Erythroblast (primary cell): ENCODE measurements around the gene HTR6.

Experiments used
- GATA1 ChIP-seq: IDR thresholded peaks from 2 replicates; pipeline ENCODE4 v1.6.1; 2011; ENCODE audit warnings: low read depth, mild to moderate bottlenecking, control low read depth, low read length, moderate library complexity
- POLR2A ChIP-seq: IDR thresholded peaks from 2 replicates; pipeline ENCODE4 v1.6.1; 2011; ENCODE audit warnings: mild to moderate bottlenecking, low read length

DNA sequence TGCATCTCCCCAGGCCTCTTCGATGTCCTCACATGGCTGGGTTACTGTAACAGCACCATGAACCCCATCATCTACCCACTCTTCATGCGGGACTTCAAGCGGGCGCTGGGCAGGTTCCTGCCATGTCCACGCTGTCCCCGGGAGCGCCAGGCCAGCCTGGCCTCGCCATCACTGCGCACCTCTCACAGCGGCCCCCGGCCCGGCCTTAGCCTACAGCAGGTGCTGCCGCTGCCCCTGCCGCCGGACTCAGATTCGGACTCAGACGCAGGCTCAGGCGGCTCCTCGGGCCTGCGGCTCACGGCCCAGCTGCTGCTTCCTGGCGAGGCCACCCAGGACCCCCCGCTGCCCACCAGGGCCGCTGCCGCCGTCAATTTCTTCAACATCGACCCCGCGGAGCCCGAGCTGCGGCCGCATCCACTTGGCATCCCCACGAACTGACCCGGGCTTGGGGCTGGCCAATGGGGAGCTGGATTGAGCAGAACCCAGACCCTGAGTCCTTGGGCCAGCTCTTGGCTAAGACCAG is 14.3 kb downstream of the HTR6 start:
- TF ChIP-seq POLR2A (no peak), GATA1 (no peak)
